Calu3 (cell line): ENCODE measurements around the gene LHX4. TPM values are rescaled to one million over a fixed set of nuclear protein-coding genes. Genes with fewer than 3 reads are reported as not detected.

ENCODE experiments used
- BruUV-seq: library from RNA; stranded (reverse); fragments of 400-500 nt; replicated peaks from 2 replicates; lab custom pipeline; 2021; lab: Mats Ljungman, UMichigan
- CTCF ChIA-PET: fragments of 300-600 bp; sonication (Branson Sonifier 250); formaldehyde crosslinking; loops from one replicate; lab custom pipeline; 2022; ENCODE audit warnings: antibody characterized with exemption; lab: Charles Lee
- DNase-seq: peaks from one replicate; pipeline ENCODE4 v3.0.0; 2022
- H3K27ac Mint-ChIP-seq: one replicate; pipeline ENCODE4 v1.8.0; 2022; ENCODE audit warnings: mixed read lengths; ENCODE audit not compliant: unreplicated experiment
- H3K27me3 Mint-ChIP-seq: one replicate; pipeline ENCODE4 v1.8.0; 2022; ENCODE audit warnings: mixed read lengths; ENCODE audit not compliant: unreplicated experiment
- H3K36me3 Mint-ChIP-seq: one replicate; pipeline ENCODE4 v1.8.0; 2022; ENCODE audit warnings: mild to moderate bottlenecking, moderate library complexity, mixed read lengths; ENCODE audit not compliant: insufficient read depth, unreplicated experiment
- H3K4me1 Mint-ChIP-seq: one replicate; pipeline ENCODE4 v1.8.0; 2022; ENCODE audit warnings: mild to moderate bottlenecking, low read depth, mixed read lengths; ENCODE audit not compliant: unreplicated experiment
- H3K4me3 Mint-ChIP-seq: one replicate; pipeline ENCODE4 v1.8.0; 2022; ENCODE audit warnings: mild to moderate bottlenecking, low read depth, moderate library complexity, mixed read lengths; ENCODE audit not compliant: unreplicated experiment
- H3K9me3 Mint-ChIP-seq: one replicate; pipeline ENCODE4 v1.8.0; 2022; ENCODE audit warnings: low read depth, mixed read lengths; ENCODE audit not compliant: unreplicated experiment
- CTCF ChIP-seq: fragments of 200-600 bp; IDR thresholded peaks from one replicate; pipeline ENCODE4 v1.8.0; 2022; ENCODE audit warnings: antibody characterized with exemption; ENCODE audit not compliant: unreplicated experiment
- intact Hi-C: fragments of 100-400 bp; cut with micrococcal nuclease; formaldehyde crosslinking; loops from one replicate; pipeline ENCODE4 v1.10.0; 2022; ENCODE audit not compliant: unreplicated experiment
- total RNA-seq: library from RNA; stranded (reverse); gene quantifications from 2 replicates; pipeline ENCODE4 v1.2.3, GENCODE V29; 2022

The LHX4 gene
- total RNA-seq, 1 experiment from 2014 or later, result 0.19 TPM

GRCh38 chr1:180271272-180272255 is 41.5 kb downstream of the LHX4 start:
- no peak for DNase-seq
- Mint-ChIP-seq H3K36me3 (peaks cover 22% of the 10 kb centered on the region), H3K4me3 (no peak overlapping the region), H3K27ac (no peak overlapping the region), H3K4me1 (peaks cover 13% of the 10 kb centered on the region), H3K9me3 (no peaks in the 10 kb centered on the region), H3K27me3 (no peaks in the 10 kb centered on the region)
- CTCF ChIA-PET, result no interaction called here
- BruUV-seq, result no TSS peak
- intact Hi-C loops, result loop anchor here (5.0 kb wide), 1 partner anchor 146 kb away; no protein-coding TSS in a partner anchor
- TF ChIP-seq CTCF, result no peak

- CTCF ChIA-PET, result no interaction called here
- Mint-ChIP-seq H3K27ac (no peak overlapping the region), H3K4me3 (no peak overlapping the region), H3K9me3 (no peaks in the 10 kb centered on the region), H3K36me3 (peaks cover 22% of the 10 kb centered on the region), H3K4me1 (peaks cover 13% of the 10 kb centered on the region), H3K27me3 (no peaks in the 10 kb centered on the region)
- no peak for DNase-seq
- TF ChIP-seq CTCF, result no peak
- intact Hi-C loops, result loop anchor here (5.0 kb wide), 1 partner anchor 145 kb away; no protein-coding TSS in a partner anchor
- no TSS peak for BruUV-seq
These were observed 42.3 kb downstream of the LHX4 start for GRCh38 chr1:180272395-180272794.

DNA sequence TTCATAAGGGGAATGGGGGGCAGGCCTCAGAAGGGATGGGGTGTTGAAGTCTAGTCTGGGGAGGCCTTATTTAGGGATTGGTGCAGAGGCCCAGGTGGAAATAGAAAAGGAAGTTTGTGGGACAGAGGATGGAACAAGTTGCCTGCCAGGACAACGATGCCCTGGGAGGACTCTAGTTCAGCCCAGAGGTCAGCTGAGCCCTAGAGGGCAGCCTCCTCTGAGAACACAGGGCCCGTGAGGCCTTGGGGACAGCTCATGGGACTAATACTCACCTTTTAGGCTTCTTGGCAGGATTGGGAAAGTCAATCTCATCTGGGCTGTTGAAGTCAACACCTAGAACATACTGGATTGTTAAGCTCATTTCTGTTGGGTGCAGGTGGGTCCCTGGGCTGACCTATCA is 43.0 kb downstream of the LHX4 start:
- Mint-ChIP-seq H3K27ac (no peak overlapping the region), H3K4me3 (no peak overlapping the region), H3K4me1 (peaks cover 13% of the 10 kb centered on the region), H3K9me3 (no peaks in the 10 kb centered on the region), H3K27me3 (no peaks in the 10 kb centered on the region), H3K36me3 (peaks cover 22% of the 10 kb centered on the region)
- no peak for TF ChIP-seq CTCF
- no peak for DNase-seq
- no TSS peak for BruUV-seq
- CTCF ChIA-PET, result interaction anchor here (0.6 kb wide), 1 partner anchor 48 kb away, joined by 3 read pairs; no protein-coding TSS in a partner anchor
- intact Hi-C loops, result loop anchor here (5.0 kb wide), 1 partner anchor 144 kb away; no protein-coding TSS in a partner anchor

DNA sequence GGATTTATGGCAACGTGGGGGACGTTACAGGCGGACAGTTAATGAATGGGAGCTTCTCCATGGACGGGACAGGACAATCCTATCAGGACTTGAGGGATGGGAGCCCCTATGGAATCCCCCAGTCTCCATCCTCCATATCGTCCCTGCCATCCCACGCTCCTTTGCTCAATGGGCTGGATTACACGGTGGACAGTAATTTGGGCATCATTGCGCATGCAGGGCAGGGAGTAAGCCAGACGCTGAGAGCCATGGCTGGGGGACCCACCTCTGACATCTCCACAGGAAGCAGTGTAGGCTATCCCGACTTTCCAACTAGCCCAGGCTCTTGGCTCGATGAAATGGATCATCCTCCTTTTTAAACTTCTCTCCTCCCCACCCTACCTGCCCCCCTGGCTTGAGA is 44.2 kb downstream of the LHX4 start:
- peaks cover 17% of the 10 kb centered on the region for H3K36me3 Mint-ChIP-seq

More for the DNA sequence above, 44.2 kb downstream of the LHX4 start:
- H3K4me3 Mint-ChIP-seq, result no peak overlapping the region
- intact Hi-C loops, result loop anchor here (5.0 kb wide), 1 partner anchor 143 kb away; no protein-coding TSS in a partner anchor
- BruUV-seq, result no TSS peak
- no peak for TF ChIP-seq CTCF
- CTCF ChIA-PET, result no interaction called here
- no peaks in the 10 kb centered on the region for H3K9me3 Mint-ChIP-seq
- H3K4me1 Mint-ChIP-seq, result peaks cover 13% of the 10 kb centered on the region
- H3K27me3 Mint-ChIP-seq, result no peaks in the 10 kb centered on the region
- DNase-seq, result no peak
- H3K27ac Mint-ChIP-seq, result no peak overlapping the region
